ENCODE data around the gene BLTP3A.

DNA sequence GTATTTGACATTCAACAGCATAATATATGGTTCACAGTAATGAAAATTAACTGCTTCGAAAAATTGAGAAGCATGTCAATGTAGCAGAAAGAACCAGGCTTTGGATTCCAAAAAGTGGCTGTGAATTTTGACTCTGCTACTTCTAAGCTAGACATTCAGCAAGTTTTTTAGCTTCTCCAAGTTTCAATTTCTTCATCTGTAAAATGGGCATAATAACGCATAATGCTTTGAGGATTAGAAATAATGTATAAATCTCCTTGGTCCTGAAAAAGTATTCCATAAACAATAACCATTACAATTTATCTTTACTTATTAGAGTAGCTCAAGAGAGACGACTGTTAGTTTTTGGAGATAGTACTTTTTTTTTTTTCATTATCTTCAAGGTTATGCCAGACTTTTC lies 7.7 kb downstream of the BLTP3A start:
- TF ChIP-seq, protein P1, sequence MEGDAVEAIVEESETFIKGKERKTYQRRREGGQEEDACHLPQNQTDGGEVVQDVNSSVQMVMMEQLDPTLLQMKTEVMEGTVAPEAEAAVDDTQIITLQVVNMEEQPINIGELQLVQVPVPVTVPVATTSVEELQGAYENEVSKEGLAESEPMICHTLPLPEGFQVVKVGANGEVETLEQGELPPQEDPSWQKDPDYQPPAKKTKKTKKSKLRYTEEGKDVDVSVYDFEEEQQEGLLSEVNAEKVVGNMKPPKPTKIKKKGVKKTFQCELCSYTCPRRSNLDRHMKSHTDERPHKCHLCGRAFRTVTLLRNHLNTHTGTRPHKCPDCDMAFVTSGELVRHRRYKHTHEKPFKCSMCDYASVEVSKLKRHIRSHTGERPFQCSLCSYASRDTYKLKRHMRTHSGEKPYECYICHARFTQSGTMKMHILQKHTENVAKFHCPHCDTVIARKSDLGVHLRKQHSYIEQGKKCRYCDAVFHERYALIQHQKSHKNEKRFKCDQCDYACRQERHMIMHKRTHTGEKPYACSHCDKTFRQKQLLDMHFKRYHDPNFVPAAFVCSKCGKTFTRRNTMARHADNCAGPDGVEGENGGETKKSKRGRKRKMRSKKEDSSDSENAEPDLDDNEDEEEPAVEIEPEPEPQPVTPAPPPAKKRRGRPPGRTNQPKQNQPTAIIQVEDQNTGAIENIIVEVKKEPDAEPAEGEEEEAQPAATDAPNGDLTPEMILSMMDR (IDR thresholded peaks at IDR 0.05) = no peak
- TF ChIP-seq, protein P2, sequence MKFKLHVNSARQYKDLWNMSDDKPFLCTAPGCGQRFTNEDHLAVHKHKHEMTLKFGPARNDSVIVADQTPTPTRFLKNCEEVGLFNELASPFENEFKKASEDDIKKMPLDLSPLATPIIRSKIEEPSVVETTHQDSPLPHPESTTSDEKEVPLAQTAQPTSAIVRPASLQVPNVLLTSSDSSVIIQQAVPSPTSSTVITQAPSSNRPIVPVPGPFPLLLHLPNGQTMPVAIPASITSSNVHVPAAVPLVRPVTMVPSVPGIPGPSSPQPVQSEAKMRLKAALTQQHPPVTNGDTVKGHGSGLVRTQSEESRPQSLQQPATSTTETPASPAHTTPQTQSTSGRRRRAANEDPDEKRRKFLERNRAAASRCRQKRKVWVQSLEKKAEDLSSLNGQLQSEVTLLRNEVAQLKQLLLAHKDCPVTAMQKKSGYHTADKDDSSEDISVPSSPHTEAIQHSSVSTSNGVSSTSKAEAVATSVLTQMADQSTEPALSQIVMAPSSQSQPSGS (CRISPR knock-in tag; IDR thresholded peaks at IDR 0.05; ENCODE audit: borderline replicate concordance, low read depth) = no peak
- TF ChIP-seq, protein P3, sequence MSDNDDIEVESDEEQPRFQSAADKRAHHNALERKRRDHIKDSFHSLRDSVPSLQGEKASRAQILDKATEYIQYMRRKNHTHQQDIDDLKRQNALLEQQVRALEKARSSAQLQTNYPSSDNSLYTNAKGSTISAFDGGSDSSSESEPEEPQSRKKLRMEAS (CRISPR knock-in tag; IDR thresholded peaks at IDR 0.05) = no peak
- TF ChIP-seq, protein P4, sequence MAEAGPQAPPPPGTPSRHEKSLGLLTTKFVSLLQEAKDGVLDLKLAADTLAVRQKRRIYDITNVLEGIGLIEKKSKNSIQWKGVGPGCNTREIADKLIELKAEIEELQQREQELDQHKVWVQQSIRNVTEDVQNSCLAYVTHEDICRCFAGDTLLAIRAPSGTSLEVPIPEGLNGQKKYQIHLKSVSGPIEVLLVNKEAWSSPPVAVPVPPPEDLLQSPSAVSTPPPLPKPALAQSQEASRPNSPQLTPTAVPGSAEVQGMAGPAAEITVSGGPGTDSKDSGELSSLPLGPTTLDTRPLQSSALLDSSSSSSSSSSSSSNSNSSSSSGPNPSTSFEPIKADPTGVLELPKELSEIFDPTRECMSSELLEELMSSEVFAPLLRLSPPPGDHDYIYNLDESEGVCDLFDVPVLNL (CRISPR knock-in tag; IDR thresholded peaks at IDR 0.05; ENCODE audit: borderline replicate concordance, low read depth) = no peak
- TF ChIP-seq, protein P5, sequence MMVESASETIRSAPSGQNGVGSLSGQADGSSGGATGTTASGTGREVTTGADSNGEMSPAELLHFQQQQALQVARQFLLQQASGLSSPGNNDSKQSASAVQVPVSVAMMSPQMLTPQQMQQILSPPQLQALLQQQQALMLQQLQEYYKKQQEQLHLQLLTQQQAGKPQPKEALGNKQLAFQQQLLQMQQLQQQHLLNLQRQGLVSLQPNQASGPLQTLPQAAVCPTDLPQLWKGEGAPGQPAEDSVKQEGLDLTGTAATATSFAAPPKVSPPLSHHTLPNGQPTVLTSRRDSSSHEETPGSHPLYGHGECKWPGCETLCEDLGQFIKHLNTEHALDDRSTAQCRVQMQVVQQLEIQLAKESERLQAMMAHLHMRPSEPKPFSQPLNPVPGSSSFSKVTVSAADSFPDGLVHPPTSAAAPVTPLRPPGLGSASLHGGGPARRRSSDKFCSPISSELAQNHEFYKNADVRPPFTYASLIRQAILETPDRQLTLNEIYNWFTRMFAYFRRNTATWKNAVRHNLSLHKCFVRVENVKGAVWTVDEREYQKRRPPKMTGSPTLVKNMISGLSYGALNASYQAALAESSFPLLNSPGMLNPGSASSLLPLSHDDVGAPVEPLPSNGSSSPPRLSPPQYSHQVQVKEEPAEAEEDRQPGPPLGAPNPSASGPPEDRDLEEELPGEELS (CRISPR knock-in tag; IDR thresholded peaks at IDR 0.05) = no peak
- TF ChIP-seq PRRX2 (CRISPR knock-in tag; IDR thresholded peaks at IDR 0.05) (no peak), NR3C1 (CRISPR knock-in tag; conservative IDR thresholded peaks at IDR 0.05; ENCODE audit: low read depth) (no peak), NFYB (CRISPR knock-in tag; conservative IDR thresholded peaks at IDR 0.05; ENCODE audit: low read depth) (no peak), ZNF138 (CRISPR knock-in tag; conservative IDR thresholded peaks at IDR 0.05) (no peak), NR1H2 (CRISPR knock-in tag; IDR thresholded peaks at IDR 0.05) (no peak)
- TF ChIP-seq, protein P6, sequence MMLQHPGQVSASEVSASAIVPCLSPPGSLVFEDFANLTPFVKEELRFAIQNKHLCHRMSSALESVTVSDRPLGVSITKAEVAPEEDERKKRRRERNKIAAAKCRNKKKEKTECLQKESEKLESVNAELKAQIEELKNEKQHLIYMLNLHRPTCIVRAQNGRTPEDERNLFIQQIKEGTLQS (CRISPR knock-in tag; conservative IDR thresholded peaks at IDR 0.05) = no peak
- TF ChIP-seq, protein P7, sequence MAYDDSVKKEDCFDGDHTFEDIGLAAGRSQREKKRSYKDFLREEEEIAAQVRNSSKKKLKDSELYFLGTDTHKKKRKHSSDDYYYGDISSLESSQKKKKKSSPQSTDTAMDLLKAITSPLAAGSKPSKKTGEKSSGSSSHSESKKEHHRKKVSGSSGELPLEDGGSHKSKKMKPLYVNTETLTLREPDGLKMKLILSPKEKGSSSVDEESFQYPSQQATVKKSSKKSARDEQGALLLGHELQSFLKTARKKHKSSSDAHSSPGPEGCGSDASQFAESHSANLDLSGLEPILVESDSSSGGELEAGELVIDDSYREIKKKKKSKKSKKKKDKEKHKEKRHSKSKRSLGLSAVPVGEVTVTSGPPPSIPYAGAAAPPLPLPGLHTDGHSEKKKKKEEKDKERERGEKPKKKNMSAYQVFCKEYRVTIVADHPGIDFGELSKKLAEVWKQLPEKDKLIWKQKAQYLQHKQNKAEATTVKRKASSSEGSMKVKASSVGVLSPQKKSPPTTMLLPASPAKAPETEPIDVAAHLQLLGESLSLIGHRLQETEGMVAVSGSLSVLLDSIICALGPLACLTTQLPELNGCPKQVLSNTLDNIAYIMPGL (CRISPR knock-in tag; IDR thresholded peaks at IDR 0.05) = no peak

Measured in WTC11 (cell line).